NCI-H526 treated with DMSO at 0.1 percent for 48 hours (cell line): ENCODE measurements around the gene SPTBN1.

ENCODE experiments used
- DNase-seq: peaks from one replicate; lab custom pipeline; 2025; lab: John Stamatoyannopoulos, UW

SPTBN1 gene

DNA sequence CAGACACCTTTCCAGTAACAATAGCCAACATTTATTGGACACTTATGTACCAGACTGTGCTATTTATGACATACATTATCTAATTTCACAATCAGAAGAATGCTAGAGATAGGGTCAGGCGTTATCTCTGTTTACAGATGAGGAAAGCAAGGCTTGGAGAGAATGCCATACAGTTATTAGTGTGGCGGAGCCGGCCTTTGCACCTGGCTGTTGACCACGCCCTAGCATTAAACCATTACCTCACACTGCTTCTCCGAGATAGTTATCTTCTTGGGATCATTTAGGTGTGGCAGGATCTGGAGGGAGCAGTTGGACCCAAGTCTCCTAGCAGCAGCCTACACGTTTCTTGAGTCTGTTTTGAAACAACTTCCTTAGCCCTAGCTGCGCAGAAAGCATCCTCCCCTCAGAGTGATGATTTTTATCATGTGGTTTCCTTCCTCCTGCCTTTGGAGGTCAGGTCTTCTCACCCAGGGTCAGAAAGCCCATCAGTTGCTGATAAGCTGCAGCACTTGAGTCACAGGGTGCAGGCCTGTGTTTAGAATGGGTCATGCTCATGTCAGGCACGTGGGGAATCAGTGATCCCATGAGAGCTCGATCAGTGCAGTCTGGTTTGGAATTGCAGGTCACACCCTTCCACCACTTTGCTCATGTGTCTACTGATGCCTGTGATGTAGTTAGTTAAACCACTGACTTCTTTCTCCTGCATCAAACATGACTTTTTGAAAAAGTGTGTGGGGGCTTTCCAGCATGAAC lies 118.2 kb downstream of the SPTBN1 start:
- DNase-seq = peak; percentile 68

DNA sequence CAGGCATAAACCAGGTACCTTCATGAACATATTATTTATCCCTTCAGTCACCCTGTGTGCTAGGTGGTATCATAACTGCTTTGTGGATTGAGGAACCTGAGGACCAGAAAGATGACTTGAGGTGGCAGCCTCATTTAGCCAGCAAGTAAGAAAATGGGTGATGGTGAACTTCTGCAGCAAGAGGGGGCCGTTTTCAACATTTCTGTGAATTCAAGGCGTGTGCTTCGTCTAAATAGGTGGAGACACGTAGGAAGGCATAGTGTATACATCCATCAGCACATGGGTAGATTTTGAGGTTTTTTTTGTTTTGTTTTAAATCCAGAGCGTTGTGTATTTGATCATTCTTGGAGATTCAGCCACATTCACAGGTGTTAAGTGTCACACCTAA lies 118.7 kb downstream of the SPTBN1 start:
- DNase-seq = no peak

DNA sequence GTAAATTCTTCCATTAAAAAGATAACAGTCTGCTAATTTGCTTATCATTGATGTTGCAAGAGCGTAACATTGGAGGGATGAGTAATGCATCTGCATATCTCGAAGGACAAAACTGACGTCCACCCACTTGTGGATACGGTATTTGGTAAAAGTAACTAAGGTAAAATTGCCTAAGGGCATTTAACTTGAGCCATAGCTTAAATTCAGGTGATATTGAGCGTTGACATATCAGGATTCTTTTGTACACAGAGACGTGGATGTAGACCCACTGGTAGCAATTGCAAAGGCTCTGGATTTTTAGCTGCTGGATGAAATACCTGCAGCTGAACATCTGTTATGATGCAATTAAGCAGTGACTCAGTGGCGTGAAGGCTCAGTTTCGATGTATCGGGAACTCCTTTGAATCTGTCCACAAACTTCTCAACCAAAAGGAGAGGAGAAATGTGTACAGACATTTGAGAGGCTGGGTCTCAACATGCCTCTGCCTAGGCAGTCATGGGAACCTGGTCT lies 119.3 kb downstream of the SPTBN1 start:
- no peak for DNase-seq

DNA sequence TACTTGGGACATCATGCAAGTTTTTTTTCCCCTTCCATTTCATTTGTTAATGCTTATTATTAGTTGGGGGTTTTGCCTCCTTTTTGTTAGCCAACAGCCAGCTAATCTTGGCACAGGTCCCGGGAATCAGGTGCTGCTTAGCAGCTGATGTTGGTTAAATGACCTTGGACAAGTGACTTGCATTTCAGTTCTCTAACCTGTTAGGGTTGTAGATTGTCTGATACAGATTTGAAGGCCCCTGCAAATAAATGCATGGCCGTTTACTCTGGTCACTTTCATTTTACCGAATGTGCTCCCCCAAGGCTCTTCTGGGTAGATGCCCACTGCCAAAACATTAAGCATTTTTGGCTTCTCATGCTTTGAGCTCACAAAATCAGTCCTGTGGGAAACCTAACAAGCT lies 120.9 kb downstream of the SPTBN1 start:
- DNase-seq = no peak

DNA sequence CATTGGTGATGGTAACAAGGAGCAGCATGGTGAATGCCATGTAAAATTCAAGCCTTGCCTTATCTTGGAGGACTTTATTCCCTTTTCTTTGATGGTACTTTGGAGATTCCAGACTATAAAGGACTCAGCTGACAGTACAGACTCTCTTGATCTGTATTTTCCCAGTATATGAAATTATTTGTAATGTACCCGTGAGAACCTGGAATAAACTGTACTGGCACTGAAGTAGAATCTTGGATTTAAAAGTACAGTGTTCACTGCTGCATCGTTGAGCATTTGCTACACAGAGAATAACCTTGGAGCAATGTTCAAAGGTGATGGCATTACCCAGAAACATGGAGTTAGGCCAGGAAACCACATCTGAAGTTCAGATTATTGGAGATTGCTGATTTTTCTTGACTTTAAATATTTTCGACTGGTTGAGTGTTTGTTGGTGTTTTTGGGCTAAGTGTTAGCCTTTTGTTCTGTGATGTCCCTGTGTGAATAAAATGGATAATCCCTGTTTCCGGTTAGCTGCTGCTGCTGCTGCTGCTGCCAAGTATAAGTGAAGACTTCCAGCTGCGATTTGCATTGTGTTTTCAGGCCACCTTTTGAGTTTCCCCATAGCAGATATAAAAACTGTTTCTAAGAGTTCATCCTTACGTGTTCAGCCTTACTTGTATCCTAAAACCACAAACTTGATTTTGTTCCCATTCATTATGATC lies 122.0 kb downstream of the SPTBN1 start:
- DNase-seq = no peak

DNA sequence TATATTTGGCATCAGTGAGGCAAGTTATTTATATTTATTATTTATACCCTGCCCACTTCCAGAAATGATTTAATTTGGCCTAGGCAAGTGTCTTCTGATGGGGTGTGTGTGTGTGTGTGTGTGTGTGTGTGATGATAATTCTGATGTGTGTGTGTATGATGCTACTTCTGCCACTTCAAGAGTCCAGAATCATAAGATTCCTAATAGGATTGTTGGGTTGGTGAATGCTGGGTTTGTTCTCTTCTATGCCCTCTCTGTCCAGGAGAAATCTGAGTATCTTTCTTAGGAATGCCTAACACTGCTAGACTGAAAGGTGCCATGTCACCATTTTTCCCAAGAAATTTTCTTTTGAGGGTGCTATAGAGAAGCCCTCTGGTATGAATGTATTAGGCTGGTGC lies 122.5 kb downstream of the SPTBN1 start:
- DNase-seq = no peak

DNA sequence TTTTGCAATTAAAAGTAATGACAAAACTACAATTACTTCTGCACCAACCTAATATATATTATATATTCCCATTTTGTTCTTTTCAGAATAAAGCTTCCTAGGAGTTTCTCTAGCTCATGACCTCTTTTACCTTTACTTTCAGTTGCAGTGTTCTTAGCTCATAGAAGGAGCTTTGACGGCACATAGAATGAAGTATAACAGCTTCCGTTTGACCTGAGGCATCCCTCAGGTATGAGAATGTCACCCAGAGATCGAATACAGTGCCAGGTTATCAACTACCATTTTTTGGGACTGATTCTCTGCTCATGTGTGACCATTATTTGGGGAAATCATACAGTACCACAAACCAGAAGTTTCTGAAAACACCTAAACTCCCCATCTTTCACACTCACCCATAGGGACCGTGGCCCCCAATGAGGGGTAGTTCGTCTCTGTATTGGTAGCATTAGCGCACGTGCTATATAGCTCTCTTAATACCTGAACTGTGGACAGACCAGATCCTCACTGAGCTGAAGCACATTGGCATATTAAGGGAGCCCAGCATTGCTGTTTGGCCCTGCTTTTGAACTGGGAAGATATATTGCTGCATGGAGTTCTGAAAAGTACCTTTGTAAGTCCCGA lies 123.0 kb downstream of the SPTBN1 start:
- peak; percentile 78 for DNase-seq

DNA sequence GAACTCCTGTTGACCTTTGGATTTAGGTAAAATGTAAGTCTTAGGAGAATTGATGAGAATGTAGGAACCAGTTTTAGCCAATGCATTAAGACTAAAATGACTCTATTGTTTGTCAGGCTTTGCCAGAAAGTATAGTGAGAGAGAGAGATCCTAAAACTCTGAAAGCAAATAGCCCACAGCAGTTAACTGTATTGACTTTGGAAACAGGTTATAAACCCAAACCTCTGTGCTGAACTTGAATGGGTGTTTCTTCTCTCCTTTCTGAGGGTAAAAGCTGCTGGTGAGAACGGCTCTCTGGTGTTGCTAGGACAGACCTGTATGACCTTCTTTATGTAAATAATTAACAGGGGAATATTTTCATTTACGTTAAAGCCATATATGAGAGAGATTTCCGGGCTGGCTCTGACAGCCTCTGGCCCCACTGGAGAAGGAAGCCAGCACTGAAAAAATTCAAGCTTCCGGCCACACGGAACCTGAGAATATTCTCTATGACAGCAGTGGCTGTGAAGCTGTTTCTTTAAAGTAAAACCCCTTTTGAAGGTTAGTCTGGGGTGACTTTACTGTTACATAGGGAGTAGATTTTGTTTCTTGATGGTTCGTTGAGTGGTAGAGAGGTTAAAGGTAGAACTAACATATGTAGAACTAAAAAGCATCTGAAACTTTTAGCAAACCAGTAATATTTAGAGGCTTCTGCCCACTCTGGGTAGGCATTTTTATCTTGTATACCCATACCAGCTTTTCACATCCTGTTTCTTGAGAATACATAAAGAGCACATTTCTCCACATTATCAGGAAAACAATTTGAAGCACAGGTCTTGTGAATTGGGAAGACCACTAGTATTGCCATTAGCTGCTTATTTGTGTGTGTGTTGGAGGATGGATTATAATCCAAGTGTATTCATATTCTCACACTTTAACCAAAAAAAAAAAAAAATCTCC lies 123.8 kb downstream of the SPTBN1 start:
- DNase-seq = peak; percentile 80

DNA sequence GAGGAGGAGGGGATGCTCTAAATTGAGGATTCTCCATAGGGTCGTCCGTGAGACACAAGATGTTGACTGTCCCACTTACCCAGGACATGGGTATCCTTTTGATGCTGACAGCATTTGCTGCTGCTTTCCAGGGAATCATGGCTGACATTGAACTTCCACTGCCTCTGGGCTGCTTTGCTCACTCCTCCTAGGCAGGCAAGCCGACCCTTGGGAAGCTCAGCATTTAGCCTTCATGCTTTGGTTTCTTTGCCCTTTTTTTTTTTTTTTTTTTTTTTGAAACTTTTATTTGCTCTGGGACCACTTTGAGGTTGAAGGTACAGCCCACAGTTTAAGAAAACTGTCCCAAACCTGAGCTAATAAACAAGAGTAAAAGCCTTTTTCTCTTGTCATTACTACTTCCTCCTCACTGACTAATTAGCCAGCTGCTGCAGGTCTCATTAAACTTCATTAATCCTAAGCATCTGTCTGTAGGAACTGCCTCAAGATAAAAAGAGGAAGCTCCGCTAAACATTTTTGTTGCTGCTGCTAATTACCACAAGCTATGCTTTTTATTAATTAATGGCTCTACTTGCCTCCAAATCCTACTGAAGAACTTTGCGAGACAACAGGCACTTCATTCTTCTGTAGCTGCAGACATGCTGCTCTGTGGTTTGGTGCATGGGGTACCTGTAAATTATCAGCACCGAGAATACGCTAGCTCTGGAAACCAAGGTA lies 125.4 kb downstream of the SPTBN1 start:
- no peak for DNase-seq

DNA sequence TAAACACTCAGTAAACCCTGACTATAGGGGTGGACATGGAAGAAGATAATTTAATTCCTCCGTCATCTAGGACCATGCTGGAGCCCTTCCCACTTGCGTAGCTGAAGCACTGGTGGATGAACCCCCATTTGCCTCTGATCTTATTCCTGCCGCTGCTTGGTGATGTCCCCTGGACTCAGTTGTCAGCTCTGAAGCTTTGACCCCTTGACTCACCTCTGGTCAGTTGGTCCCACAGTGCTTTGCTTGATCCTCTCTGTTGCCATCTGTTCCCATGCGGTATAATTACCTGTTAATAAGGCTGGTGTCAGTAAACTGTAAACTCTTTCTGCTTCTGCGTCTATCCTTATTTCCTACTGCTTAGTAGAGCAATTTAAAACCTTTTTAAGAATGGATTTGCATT lies 126.9 kb downstream of the SPTBN1 start:
- DNase-seq = no peak

DNA sequence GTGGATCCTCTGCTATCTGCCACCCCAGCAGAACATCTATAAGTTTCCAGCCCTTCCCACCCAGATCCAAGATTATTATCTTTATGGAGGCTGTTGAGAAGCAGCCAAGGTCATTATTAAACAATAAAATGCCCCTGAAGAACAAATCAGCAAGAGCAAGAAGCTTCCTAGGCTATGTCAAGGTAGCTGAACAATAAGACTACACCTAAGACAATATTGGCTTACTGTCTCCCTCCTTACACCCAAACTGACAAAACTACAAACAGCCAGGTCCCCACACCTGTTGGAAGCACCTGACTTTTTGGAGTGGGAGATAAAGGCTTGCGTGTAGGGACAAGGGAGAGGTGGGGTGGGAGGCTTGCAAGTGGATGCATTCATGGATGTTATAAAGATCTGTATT lies 128.5 kb downstream of the SPTBN1 start:
- no peak for DNase-seq

DNA sequence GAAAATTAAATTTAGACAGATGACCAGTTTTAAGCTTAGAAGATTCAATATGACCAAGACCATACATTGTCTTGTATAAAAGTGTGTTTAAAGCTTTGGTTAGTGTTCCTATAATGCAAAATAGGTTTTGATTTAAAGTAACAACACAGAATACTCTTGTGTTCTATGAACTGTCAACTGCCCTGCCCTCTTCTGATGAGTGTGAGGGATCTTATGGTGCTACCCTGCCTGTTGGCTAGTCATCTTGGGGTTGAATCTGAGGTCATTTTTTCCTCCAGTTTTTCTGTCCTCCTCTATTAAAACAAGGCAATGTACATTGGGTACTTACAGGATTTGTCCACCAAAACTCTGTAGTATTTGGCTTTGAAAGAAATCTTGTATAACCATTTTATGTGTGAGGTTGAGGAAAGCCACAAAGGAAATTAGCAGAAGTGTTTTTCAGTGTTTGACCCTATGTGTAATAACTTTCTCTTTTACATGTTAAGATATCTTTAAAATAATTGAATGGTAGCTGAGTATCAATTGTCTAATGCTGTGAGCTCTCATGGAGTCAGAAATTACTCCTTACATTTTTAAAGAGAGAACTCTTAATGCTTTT lies 129.1 kb downstream of the SPTBN1 start:
- no peak for DNase-seq

DNA sequence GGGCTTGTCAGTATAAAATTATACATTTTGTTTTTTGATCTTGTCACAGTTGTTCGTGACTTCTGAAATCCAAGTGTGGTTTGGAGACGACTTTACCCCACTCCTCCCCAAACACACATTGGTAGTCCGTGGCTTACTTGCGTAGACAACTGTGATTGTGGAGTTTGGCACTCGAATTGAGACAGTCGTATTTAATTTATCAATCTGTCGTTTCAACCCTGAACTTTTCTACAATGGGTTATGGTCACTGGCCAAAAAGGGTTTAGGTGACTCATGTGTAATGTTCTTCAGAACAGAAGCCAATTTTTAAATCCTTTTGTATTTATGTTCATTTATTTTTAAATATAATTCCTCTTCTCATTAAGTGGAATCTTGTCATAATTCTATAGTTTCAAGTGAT lies 129.9 kb downstream of the SPTBN1 start:
- no peak for DNase-seq

DNA sequence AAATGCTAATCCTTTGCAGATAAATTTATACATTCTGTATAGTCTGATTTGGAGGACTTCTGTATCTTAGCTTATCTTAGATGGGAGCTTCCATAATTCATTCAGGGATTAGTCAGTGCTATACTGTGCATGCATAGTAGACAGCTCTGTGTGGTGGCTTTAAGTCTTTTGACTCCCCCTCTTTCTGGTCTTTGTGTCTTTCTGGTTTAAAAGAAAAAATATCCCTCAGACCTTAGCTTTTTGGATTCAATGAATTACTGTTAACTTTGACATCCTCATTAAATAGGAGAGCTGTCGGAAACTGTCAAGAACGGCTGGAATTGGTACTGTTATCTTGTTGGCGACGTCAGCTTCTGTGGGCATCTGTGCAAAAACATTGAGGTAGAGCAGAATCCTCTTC lies 130.4 kb downstream of the SPTBN1 start:
- DNase-seq = no peak

DNA sequence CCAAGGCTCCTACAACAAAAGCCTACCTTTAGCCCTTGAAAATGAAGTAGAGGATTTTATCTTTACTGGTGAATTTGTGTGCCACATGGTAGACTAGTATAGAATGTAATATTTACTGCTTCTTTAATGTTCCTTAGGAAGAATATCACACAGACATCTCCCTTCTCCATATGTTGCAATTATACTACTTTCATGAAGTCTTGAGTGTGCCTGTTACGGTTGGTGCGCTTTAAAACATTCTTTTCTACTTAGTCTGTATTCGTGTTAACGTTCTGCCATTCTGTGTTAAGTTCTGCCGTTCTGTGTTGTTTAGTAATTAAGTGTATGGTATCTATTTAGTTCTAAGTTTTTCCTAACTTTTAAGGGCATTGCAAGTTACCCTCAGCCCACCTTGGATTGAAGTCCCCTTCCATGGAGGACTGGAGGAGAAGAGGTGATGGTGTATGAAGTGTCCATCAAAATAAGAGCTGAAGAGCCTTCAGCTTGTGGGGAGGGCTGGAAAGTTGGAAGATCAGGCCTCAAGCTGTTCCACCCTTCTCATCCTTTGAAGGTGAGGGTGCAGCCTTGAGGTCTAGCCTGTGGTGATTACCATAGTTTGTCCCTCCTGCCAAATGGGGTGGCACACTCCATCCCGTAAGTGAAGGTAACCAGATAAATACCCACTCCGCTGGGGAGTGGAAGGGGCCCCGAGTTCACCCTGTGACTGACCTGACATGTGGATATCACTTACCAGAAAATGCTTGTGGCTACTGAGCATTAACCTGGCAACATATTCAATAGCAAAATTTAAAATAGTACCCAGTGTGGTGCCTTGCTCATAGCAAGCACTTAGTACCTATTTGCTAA lies 131.3 kb downstream of the SPTBN1 start:
- no peak for DNase-seq

DNA sequence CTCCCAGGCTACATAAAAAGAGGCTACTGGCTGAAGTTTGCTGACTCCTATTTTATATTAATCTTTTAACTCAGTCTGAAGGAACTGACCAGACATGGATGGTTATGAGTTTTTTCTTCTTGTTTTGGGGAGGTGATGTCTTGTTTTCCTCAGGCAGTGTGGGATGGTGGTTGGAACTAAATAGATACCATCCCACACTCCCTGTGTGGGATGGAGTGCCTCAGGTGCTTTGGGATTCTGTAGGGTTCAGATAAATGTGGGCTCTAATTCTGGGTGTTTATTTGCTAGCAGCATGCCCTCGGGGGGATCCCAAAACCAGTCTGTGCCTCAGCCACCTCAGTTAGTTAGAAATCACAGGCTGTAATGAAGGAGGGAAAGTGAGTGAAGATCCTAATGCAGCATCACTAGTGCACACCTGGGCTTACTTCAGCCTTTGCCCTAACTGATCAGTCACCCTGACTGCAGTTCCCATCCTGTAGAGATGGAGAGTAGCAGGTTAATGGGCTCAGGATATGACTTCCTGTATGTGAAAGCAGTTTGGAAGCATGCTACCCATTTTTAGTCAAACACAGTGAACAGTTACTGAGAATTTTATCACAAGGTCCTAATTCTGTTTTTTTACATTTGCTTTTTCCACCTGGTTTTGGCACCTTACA lies 132.2 kb downstream of the SPTBN1 start:
- no peak for DNase-seq

DNA sequence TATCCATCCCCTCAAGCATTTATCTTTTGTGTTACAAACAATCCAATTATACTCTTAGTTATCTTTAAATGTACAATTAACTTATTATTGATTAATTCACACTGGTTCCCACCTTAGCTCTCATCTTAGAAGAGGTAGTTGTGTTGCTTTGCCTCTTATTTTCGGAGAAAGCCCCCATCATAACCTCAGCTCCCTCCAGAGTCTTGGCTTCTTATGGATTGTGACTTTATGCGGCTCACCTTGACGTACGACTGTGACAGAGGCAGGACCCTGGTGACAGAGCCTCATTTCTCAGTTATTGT lies 132.9 kb downstream of the SPTBN1 start:
- no peak for DNase-seq

DNA sequence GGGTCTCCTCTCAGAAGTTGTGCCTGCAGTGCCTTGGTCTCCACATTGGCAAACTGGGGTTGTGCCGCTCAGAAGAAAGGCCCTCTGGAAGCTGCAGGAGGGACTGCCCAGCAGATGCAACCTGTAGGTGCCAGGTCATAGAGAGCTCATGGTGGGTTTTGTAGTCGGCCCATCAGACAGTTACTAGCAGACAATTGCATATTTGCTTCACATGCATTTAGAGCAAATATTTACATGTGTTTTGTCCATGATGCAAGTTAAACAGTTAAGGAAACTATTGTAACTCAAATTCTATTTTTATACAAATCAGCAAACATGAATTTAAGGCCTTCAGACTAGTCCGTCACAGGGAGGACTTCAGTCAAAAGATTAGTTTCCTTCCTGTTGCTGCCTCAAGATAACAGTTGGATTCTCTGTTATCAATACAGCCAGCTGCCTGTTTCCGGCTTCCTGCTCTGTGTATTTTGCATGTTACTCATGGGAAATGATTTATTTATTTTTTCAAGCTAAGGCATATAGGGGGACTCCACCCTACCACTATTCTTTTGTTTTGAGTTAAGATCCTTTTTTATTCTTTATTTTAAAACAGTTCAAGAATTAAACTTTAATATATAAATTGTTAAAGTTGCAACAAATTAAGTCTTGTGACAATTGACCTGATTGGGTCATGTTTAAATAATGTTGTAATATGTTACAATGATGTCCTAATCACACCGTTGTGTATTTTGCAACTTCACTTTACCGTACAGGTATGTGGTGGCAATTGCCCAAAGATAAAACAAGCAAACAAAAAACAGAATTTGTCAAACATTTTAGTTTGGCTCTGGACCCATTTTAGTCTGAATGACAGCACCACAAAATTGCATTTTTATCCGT lies 133.5 kb downstream of the SPTBN1 start:
- DNase-seq = no peak
